ENCODE measurements around the gene NOC2L.

- no peak for TF ChIP-seq TOX (CRISPR knock-in tag; IDR thresholded peaks at IDR 0.05; ENCODE audit: borderline replicate concordance)
- TF ChIP-seq OSR1 (CRISPR knock-in tag; IDR thresholded peaks at IDR 0.05), result no peak
- no peak for TF ChIP-seq TSHZ2 (CRISPR knock-in tag; IDR thresholded peaks at IDR 0.05)
- TF ChIP-seq PPARA (CRISPR knock-in tag; IDR thresholded peaks at IDR 0.05; ENCODE audit: borderline replicate concordance), result no peak
- no peak for TF ChIP-seq ZFP30 (CRISPR knock-in tag; IDR thresholded peaks at IDR 0.05)
- TF ChIP-seq PATZ1 (CRISPR knock-in tag; IDR thresholded peaks at IDR 0.05; ENCODE audit: borderline replicate concordance), result no peak
- no peak for TF ChIP-seq ZNF565 (CRISPR knock-in tag; conservative IDR thresholded peaks at IDR 0.05; ENCODE audit: low read depth)
- TF ChIP-seq ISL1 (CRISPR knock-in tag; IDR thresholded peaks at IDR 0.05), result no peak
- TF ChIP-seq POU6F1 (CRISPR knock-in tag; IDR thresholded peaks at IDR 0.05; ENCODE audit: borderline replicate concordance, low read depth), result no peak
Measured at GRCh38 chr1:950881-951280, 8.2 kb downstream of the NOC2L start.

Measured in SK-N-SH treated with all-trans-retinoic acid at 6 μM for 48 hours (cell line).